ENCODE results near the gene MLPH.
"Not testable (repeated sequence)": the region's sequence is repeated elsewhere in the genome, so short reads cannot be mapped to it uniquely, and the experiment has no call there.

MLPH gene

GRCh38 chr2:237592425-237592980, 105.5 kb downstream of the MLPH start:
- no peak for DNase-seq

GRCh38 chr2:237593036-237593435, 106.0 kb downstream of the MLPH start:
- no peak for DNase-seq

GRCh38 chr2:237593596-237594320, 106.7 kb downstream of the MLPH start:
- DNase-seq = no peak

GRCh38 chr2:237594514-237594871, 107.4 kb downstream of the MLPH start:
- no peak for DNase-seq

GRCh38 chr2:237595829-237596519, 108.9 kb downstream of the MLPH start:
- not testable (repeated sequence) for DNase-seq

GRCh38 chr2:237596520-237597195, 109.6 kb downstream of the MLPH start:
- DNase-seq = no peak

- DNase-seq = no peak
Measured at GRCh38 chr2:237597196-237598145, 110.4 kb downstream of the MLPH start.

- no peak for DNase-seq
Measured at GRCh38 chr2:237598468-237599208, 111.6 kb downstream of the MLPH start.

- no peak for DNase-seq
Measured at GRCh38 chr2:237599465-237600110, 112.5 kb downstream of the MLPH start.

- DNase-seq = no peak
Measured at GRCh38 chr2:237600205-237600846, 113.3 kb downstream of the MLPH start.

GRCh38 chr2:237601453-237602116, 114.5 kb downstream of the MLPH start:
- no peak for DNase-seq

GRCh38 chr2:237602409-237602808, 115.4 kb downstream of the MLPH start:
- no peak for DNase-seq

- DNase-seq = no peak
Measured at GRCh38 chr2:237603049-237603717, 116.1 kb downstream of the MLPH start.

GRCh38 chr2:237603718-237604362, 116.8 kb downstream of the MLPH start:
- no peak for DNase-seq

GRCh38 chr2:237604391-237604790, 117.3 kb downstream of the MLPH start:
- DNase-seq = no peak
